NCI-H1092 treated with DMSO at 0.1 percent for 48 hours (cell line): Measurements from ENCODE around the gene NOXA1.
"Not testable (repeated sequence)": the region's sequence is repeated elsewhere in the genome, so short reads cannot be mapped to it uniquely, and the experiment has no call there.

Experiments
- DNase-seq: peaks from one replicate; lab custom pipeline; 2025; lab: John Stamatoyannopoulos, UW

Gene NOXA1

GRCh38 chr9:137465000-137465719 lies 42.0 kb downstream of the NOXA1 start:
- DNase-seq, result no peak

- no peak for DNase-seq
Observed at GRCh38 chr9:137465720-137466388, 42.7 kb downstream of the NOXA1 start.

GRCh38 chr9:137466389-137467085 lies 43.3 kb downstream of the NOXA1 start:
- not testable (repeated sequence) for DNase-seq

GRCh38 chr9:137467161-137467581 lies 44.0 kb downstream of the NOXA1 start:
- DNase-seq, result no peak

- DNase-seq, result no peak
Observed at GRCh38 chr9:137467896-137468295, 44.7 kb downstream of the NOXA1 start.

GRCh38 chr9:137470785-137471184 lies 47.6 kb downstream of the NOXA1 start:
- no peak for DNase-seq

GRCh38 chr9:137474271-137474670 lies 51.1 kb downstream of the NOXA1 start:
- DNase-seq, result no peak

GRCh38 chr9:137475666-137476065 lies 52.5 kb downstream of the NOXA1 start:
- DNase-seq, result no peak

GRCh38 chr9:137476856-137477255 lies 53.7 kb downstream of the NOXA1 start:
- DNase-seq, result no peak

GRCh38 chr9:137477778-137478612 lies 54.8 kb downstream of the NOXA1 start:
- DNase-seq, result no peak

- no peak for DNase-seq
Observed at GRCh38 chr9:137478613-137478961, 55.4 kb downstream of the NOXA1 start.

- DNase-seq, result peak; percentile 46
Observed at GRCh38 chr9:137478962-137479861, 56.0 kb downstream of the NOXA1 start.

- DNase-seq, result no peak
Observed at GRCh38 chr9:137479892-137480685, 56.9 kb downstream of the NOXA1 start.

- no peak for DNase-seq
Observed at GRCh38 chr9:137480686-137481683, 57.8 kb downstream of the NOXA1 start.

GRCh38 chr9:137482094-137482781 lies 59.0 kb downstream of the NOXA1 start:
- no peak for DNase-seq
